GM21737 (cell line): Measurements from ENCODE around the gene PARVG.
A peak's percentile ranks its signal among the peaks of the same experiment; 100 is the strongest.

Source experiments
- ATAC-seq: cut with Tn5 transposase; IDR thresholded peaks from one replicate; pipeline ENCODE4 v1.9.1; 2021; ENCODE audit warnings: mild to moderate bottlenecking, moderate library complexity; ENCODE audit not compliant: unreplicated experiment

PARVG gene

DNA sequence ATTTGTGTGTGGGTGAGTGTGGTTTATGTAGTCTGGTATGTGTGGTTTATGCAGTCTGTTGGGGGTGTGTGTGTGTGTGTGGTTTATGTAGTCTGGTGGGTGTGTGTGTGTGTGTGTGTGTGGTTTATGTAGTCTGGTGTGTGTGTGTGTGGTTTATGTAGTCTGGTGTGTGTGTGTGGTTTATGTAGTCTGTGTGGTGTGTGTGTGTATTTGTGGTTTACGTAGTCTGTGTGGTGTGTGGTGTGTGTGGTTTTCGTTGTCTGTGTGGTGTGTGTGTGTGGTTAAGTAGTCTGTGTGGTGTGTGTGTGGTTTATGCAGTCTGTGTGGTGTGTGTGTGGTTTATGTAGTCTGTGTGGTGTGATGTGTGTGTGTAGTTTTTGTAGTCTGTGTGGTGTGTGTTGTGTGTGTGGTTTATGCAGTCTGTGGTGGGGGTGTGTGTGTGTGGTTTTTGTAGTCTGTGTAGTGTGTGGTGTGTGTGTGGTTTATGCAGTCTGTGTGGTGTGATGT lies 26.2 kb upstream of the PARVG start:
- no peak for ATAC-seq

DNA sequence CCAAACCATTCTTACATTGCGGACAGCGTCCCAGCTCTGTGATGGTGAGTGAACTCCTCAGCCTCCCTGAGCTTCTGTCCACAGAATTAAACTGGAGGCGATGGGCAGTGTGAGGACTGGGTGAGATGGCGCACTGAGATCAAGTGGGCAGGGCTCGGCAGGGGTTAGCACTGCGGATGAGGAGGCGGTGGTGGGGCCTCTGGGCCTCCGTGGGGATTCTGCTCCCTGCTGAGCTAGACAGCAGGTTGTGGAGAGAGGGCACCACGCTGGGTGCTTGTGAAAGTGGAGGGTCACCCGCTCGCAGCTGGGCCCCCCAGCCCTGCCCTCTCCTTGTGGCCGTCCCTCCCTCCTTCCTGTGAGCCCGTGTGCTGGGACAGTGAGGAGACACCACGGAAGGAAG lies 25.6 kb upstream of the PARVG start:
- ATAC-seq = no peak

DNA sequence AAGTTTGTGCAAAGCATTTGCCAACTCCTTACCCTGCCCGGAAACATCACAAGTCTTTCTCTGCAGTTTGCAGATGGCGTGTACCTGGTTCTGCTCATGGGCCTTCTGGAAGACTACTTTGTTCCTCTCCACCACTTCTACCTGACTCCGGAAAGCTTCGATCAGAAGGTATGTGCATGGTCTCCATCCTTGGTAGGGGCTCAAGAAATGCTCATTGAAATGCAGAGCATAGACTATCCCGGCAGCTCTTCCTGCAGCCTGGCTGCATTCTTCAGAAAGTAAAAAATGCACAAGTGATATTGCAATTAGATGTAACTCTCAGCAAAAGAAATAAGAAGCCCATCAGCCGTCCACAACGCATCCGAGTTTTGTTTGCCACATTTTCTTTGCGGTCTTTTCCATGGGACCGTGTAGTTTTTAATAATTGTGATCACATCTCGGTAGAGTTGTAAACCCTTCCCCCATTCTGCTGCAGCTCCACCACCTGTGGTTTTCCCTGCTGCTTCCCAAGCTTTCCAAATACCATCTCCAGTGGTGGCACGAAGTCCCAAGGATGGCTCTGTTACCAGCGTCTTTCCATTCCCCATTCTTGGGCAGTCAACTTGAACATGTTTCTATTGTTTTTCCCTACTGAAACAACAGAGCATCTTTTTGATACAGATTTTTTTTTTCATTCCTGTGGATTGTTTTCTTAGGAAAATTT lies 22.7 kb upstream of the PARVG start:
- ATAC-seq = no peak

DNA sequence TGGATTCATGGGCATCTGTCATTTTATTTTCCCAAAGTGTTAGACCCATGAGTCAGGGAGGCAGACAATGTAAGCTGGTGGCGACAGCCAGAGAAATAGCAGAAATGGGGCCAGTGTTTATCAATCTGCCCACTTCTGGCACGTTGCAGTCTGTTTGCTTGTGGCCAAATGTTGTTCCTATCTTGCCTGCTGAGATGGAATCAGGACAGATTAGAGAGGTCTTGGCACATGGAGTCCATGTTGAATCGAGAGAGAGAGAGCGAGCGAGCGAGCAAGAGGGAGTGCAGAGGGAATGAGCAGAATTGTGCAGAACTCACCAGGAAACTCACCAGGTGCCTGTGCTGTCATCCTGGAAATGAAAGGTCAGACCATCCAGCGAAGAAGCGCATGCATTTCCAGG lies 21.9 kb upstream of the PARVG start:
- no peak for ATAC-seq

GRCh38 chr22:44159221-44159620 lies 21.5 kb upstream of the PARVG start:
- ATAC-seq = no peak

GRCh38 chr22:44159811-44160210 lies 20.9 kb upstream of the PARVG start:
- no peak for ATAC-seq

GRCh38 chr22:44160421-44160820 lies 20.3 kb upstream of the PARVG start:
- ATAC-seq = no peak

- ATAC-seq = no peak
These were observed 19.1 kb upstream of the PARVG start for GRCh38 chr22:44161673-44162072.

DNA sequence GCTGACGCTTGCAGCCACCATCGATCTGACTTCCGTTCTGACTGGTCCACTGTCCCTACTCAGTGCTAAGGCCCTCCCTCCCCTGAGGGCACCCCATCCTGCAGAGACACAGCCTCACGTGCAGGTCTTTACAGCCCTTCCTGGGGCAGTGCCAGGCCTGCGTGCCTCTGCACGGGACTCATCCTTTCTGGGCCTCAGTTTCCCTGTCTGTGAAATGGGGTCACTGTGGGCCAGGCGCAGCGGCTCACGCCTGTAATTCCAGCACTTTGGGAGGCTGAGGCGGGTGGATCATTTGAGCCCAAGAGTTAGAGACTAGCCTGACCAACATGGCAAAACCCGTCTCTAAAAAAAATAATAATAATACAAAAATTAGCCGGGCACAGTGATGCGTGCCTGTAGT lies 17.8 kb upstream of the PARVG start:
- ATAC-seq = no peak

GRCh38 chr22:44163536-44163935 lies 17.2 kb upstream of the PARVG start:
- no peak for ATAC-seq

DNA sequence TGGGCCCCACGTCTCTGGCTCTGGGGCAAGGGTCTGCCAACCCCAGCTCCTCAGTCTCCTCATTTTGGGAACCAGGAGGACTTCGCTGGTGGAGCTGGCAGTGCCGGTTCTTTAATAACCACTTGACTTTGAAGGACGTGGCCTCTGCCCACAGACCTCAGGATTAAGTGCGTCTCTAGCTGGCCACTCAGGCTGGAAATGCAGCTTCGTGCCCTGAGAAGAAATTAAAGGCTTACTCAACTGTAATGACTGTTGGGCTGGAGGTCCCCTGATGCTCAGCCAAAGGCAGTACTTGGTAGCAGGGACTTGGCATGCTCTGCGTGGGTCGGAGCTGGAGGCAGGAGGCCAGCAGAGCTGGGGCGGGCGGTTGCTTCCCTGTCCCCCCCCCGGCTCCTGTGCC lies 16.7 kb upstream of the PARVG start:
- no peak for ATAC-seq

DNA sequence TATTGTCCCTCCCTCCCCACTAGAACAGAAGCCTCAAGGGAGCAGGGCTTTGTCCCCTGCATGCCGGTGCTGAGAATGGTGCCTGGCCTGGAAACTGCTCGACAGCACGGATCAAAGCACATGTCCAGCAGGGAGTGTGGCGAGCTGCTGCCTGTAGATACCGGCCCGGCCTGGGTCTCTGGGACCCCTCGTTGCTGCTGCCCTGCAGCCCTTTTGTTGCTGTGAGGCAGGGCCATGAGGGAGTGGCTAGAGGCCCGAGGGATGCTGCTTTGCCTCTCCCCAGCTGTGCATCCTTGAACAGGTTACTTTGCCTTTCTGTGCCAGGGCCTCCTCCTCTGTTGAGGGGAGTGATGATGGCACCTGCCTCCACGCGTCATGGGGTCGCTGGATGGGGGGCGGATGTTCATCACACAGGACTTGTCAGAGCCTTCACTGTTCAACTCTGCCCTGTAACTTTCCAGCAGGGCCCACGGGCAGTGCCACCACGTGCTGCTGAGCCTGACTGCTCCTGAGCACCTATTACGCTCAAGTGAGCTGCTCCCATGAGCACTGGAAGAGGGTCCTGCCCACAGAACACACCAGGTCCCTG lies 15.3 kb upstream of the PARVG start:
- no peak for ATAC-seq

GRCh38 chr22:44166498-44167276 lies 14.0 kb upstream of the PARVG start:
- ATAC-seq = no peak

- no peak for ATAC-seq
These were observed 13.2 kb upstream of the PARVG start for GRCh38 chr22:44167501-44167900.

DNA sequence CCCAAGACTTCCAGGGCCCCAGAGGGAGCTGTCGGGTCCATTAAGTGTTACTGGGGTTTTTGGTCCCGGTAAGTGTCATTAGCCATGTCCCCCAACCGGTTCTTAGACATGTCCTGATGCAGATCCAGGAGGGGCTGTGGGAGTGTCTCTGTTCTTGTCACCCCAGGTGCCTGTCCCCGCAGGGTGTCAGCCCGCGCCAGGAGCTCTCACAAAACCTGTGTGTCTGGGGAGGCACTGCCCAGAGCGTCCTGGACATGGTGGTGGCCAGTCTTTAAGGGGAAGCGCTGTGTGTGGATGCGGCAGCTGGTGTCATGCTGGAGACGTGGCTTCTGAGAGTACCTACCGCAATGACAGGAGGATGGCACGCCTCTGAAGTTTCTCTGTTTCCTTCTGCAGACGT lies 12.5 kb upstream of the PARVG start:
- ATAC-seq = no peak

DNA sequence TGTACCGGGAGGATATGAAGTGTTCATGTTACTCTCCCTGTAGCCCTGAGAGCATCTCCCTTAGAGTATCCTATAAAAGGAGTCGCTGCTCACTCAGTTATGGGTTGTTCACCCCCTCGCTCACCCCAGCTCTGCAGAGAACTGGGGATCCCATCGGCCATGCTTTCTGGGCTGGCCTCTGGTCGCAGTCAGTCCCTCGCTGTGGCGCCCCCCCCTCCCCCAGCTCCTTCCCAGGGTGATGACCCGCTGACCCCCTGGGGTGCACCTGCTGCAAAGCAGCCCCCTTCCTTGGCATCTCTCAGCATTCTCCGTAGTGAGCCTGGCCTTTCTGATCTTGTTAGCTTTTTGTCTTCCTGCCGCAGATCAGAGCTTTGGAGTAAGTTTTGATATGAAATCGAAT lies 10.3 kb upstream of the PARVG start:
- ATAC-seq = no peak

- no peak for ATAC-seq
These were observed 9.2 kb upstream of the PARVG start for GRCh38 chr22:44171561-44171960.

DNA sequence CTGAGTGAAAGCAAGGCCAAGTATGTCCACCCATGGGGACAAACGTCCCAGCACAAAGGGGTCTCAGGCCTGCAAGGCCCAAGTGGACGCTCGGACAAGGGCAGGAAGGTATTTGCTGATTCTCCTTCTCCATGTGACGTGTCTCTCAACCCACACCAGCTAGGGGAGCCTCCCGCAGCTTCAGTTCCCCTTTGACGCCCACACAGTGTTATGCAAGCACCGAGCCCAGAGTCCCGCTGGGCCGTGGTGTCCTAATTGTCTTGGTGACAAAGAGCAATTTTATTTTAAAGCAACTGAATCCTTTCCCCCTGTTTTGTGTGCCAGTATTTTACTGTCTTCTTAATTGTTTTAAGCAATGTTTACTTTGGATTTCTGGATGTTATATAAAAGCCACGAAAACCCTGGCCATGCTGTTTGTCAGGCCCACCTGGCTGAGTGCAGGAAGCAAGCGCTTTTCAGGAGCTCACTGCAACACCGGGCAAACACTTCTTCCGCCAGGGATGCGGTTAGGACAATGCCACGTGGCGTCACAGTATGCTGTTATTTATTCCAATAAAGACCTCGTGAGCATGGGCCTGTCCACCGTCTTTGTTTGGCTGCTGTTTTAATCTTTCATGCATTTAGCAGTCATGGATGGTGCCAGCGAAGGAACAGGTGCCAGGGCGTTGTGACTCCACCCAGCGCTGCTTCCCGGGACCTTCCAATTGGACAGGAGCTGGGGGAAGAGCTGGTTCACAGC lies 8.2 kb upstream of the PARVG start:
- ATAC-seq = peak; percentile 72

GRCh38 chr22:44173154-44173553 lies 7.6 kb upstream of the PARVG start:
- no peak for ATAC-seq

GRCh38 chr22:44175676-44176075 lies 5.0 kb upstream of the PARVG start:
- ATAC-seq = no peak
